ENCODE measurements around the gene SLC2A13.

Gene SLC2A13

GRCh38 chr12:40101747-40102146 lies 4.1 kb downstream of the SLC2A13 start:
- no peak overlapping the region for H3K4me3 ChIP-seq (ENCODE audit: low read depth, low read length)
- ChIA-PET POLR2A (no interaction called here), CTCF (no interaction called here)
- TF ChIP-seq, protein P1, sequence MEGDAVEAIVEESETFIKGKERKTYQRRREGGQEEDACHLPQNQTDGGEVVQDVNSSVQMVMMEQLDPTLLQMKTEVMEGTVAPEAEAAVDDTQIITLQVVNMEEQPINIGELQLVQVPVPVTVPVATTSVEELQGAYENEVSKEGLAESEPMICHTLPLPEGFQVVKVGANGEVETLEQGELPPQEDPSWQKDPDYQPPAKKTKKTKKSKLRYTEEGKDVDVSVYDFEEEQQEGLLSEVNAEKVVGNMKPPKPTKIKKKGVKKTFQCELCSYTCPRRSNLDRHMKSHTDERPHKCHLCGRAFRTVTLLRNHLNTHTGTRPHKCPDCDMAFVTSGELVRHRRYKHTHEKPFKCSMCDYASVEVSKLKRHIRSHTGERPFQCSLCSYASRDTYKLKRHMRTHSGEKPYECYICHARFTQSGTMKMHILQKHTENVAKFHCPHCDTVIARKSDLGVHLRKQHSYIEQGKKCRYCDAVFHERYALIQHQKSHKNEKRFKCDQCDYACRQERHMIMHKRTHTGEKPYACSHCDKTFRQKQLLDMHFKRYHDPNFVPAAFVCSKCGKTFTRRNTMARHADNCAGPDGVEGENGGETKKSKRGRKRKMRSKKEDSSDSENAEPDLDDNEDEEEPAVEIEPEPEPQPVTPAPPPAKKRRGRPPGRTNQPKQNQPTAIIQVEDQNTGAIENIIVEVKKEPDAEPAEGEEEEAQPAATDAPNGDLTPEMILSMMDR (IDR thresholded peaks at IDR 0.05; ENCODE audit: insufficient read depth, low read length, missing control alignments), result no peak
- DNase-seq (ENCODE audit: low read depth, low spot score), result no peak

- POLR2A ChIA-PET, result no interaction called here
Observed at GRCh38 chr12:40099423-40099853, 6.4 kb downstream of the SLC2A13 start.

DNA sequence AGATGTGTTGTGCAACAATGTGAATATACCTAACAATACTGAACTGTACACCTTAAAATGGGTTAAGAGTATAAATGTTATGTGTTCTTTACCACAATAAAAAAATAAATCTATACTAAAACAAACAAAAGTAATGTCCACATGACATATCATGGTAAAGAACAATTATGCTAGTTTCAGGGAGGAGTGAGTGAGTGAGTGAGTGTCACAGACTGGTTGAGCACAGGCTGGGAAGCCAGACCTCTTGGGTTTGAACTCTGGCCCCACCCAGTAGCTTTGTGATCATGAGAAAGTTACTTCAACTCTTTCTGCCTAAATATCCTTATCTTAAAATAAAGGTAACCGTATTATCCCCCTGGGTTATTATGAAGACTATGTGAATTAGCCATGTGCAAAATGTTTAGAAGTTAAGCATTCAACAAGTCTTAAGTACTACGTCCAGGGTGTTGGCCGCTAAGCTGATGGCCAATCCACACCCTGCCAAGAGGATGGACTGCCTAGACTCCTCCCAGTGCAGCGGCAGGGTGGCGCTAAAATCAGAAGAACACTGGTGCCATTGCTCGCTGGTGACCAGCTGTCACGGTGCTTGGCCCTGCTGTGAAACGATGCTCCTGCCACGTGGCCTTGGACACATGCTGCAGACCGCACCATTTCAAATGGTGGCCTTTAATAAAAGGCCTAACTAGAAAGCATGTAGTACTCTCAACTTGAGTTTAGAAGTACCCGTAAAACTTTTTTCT lies 7.3 kb downstream of the SLC2A13 start:
- TF ChIP-seq, protein P1 (IDR thresholded peaks at IDR 0.05; ENCODE audit: insufficient read depth, low read length, missing control alignments), result no peak
- no peak overlapping the region for H3K4me3 ChIP-seq (ENCODE audit: low read depth, low read length)
- ChIA-PET POLR2A (no interaction called here), CTCF (no interaction called here)
- DNase-seq (ENCODE audit: low read depth, low spot score), result no peak

More at GRCh38 chr12:40099423-40099853, 6.4 kb downstream of the SLC2A13 start:
- TF ChIP-seq, protein P1 (IDR thresholded peaks at IDR 0.05; ENCODE audit: insufficient read depth, low read length, missing control alignments), result no peak
- CTCF ChIA-PET, result no interaction called here
- DNase-seq (ENCODE audit: low read depth, low spot score), result no peak
- H3K4me3 ChIP-seq (ENCODE audit: low read depth, low read length), result no peak overlapping the region

DNA sequence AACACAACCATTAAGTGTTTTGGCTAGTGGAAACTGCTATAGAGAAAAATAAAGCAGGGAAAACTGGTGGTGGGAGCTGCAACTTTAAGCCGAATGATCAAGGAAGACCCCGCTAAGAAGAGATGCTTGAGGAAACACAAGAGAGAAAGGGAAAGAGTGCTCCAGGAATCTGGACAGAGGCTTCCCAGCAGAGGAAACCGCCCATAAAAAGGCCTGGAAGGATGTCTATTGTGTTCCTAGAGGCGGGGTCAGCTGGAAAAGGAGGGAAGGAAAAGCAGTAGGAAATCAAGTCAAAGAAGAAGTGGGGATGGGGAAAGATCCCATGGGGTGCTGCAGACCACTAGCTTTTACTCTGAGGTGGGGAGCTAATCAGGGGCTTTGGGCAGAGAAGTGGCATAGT lies 12.4 kb downstream of the SLC2A13 start:
- ChIA-PET CTCF (interaction anchor here (0.8 to 2.0 kb wide), 3 partner anchors 10 to 83 kb away, joined by 3 to 6 read pairs (median 5); no protein-coding TSS in a partner anchor), POLR2A (no interaction called here)

GRCh38 chr12:40086471-40086870 lies 19.4 kb downstream of the SLC2A13 start:
- no peak for DNase-seq (ENCODE audit: low read depth, low spot score)
- POLR2A ChIA-PET, result no interaction called here
- TF ChIP-seq, protein P1 (IDR thresholded peaks at IDR 0.05; ENCODE audit: insufficient read depth, low read length, missing control alignments), result no peak
- no peak overlapping the region for H3K4me3 ChIP-seq (ENCODE audit: low read depth, low read length)
- CTCF ChIA-PET, result interaction anchor here (0.9 to 1.3 kb wide), 2 partner anchors 9 to 16 kb away, joined by 3 to 4 read pairs; no protein-coding TSS in a partner anchor

More for the DNA sequence above, 12.4 kb downstream of the SLC2A13 start:
- no peak overlapping the region for H3K4me3 ChIP-seq (ENCODE audit: low read depth, low read length)
- TF ChIP-seq, protein P1 (IDR thresholded peaks at IDR 0.05; ENCODE audit: insufficient read depth, low read length, missing control alignments), result no peak
- DNase-seq (ENCODE audit: low read depth, low spot score), result no peak

DNA sequence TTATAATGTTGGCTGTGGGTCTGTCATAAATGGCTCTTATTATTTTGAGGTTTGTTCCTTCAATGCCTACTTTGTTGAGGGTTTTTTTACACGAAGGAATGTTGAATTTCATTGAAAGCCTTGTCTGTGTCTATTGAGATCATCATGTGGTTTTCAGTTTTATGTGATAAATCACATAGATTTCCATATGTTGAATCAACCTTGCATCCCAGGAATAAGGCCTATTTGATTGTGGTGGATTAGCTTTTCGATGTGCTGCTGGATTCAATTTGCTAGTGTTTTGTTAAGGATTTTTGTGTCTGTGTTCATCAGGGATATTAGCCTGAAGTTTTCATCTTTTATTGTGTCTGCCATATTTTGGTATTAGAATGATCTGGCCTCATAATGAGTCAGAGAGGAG lies 27.6 kb downstream of the SLC2A13 start:
- POLR2A ChIA-PET, result no interaction called here
- no peak overlapping the region for H3K4me3 ChIP-seq (ENCODE audit: low read depth, low read length)
- TF ChIP-seq, protein P1 (IDR thresholded peaks at IDR 0.05; ENCODE audit: insufficient read depth, low read length, missing control alignments), result no peak
- no peak for DNase-seq (ENCODE audit: low read depth, low spot score)
- CTCF ChIA-PET, result interaction anchor here (1.5 kb wide), 1 partner anchor 15 kb away, joined by 3 read pairs; no protein-coding TSS in a partner anchor
